PC-3 (cell line): ENCODE measurements around the gene TRIM45.

Source experiments
- CTCF ChIP-seq: fragments of 300-600 bp; sonication (generic); conservative IDR thresholded peaks from 2 replicates; pipeline ENCODE4 v1.5.1; 2017; ENCODE audit warnings: antibody characterized with exemption, low read depth, mild to moderate bottlenecking, low read length
- EZH2 ChIP-seq: fragments of 300-600 bp; sonication (generic); IDR thresholded peaks from one replicate; pipeline ENCODE4 v1.6.1; 2017; ENCODE audit warnings: antibody characterized with exemption, mild to moderate bottlenecking, low read length; ENCODE audit not compliant: unreplicated experiment

GRCh38 chr1:117104986-117105385 lies 16.6 kb downstream of the TRIM45 start:
- no peak for TF ChIP-seq CTCF
- no peak for TF ChIP-seq EZH2
